Tibial nerve (tissue), 4 donors: Measurements from ENCODE around the gene GPR62. TPM values are rescaled to one million over a fixed set of nuclear protein-coding genes. Genes with fewer than 3 reads are reported as not detected.

Experiments used
- DNase-seq, 2 donors: peaks; one replicate each; pipeline ENCODE4 v3.0.0-alpha.2; 2019; ENCODE audit warnings: low spot score in 2 of 2
- H3K27ac ChIP-seq, 4 donors: fragments of 200-600 bp; sonication (generic) in 3 of 4; one replicate each; pipeline ENCODE4 v1.5.1; 2017 to 2019; ENCODE audit warnings: mild to moderate bottlenecking in 1 of 4
- H3K27me3 ChIP-seq, 2 donors: fragments of 200-600 bp; sonication (generic) in 1 of 2; one replicate each; pipeline versions ENCODE4 v1.5.1 to v1.6.0; 2017 to 2019
- H3K36me3 ChIP-seq, 3 donors: fragments of 200-600 bp; sonication (generic); one replicate each; pipeline ENCODE4 v1.5.1; 2018 to 2019
- H3K4me1 ChIP-seq, 4 donors: fragments of 200-600 bp; sonication (generic) in 3 of 4; one replicate each; pipeline ENCODE4 v1.5.1; 2017 to 2019
- H3K4me3 ChIP-seq, 4 donors: fragments of 200-600 bp; sonication (generic) in 3 of 4; one replicate each; pipeline ENCODE4 v1.5.1; 2017 to 2019; ENCODE audit warnings: mild to moderate bottlenecking in 1 of 4, moderate library complexity in 1 of 4
- H3K9me3 ChIP-seq, 4 donors: fragments of 200-600 bp; sonication (generic) in 3 of 4; one replicate each; pipeline ENCODE4 v1.5.1; 2017 to 2019
- CTCF ChIP-seq, 5 experiments: fragments of 200-600 bp in 3 of 5; fragments of 450-650 bp in 2 of 5; sonication (generic) in 3 of 5; IDR thresholded peaks; one replicate each; pipeline ENCODE4 v1.5.1; 2016 to 2019; ENCODE audit warnings: antibody characterized with exemption in 5 of 5, mild to moderate bottlenecking in 3 of 5, moderate library complexity in 2 of 5
- EP300 ChIP-seq, 2 donors: sonication (generic); formaldehyde crosslinking; IDR thresholded peaks; one replicate each; pipeline ENCODE4 v1.6.1; 2017; ENCODE audit warnings: antibody characterized with exemption in 2 of 2, mild to moderate bottlenecking in 1 of 2
- POLR2A ChIP-seq, 2 donors: fragments of 450-650 bp; IDR thresholded peaks; one replicate each; pipeline ENCODE4 v1.6.1; 2017; ENCODE audit warnings: antibody characterized with exemption in 2 of 2, mild to moderate bottlenecking in 2 of 2, moderate library complexity in 2 of 2
- WGBS, 2 donors: methylation state at CpG; one replicate each; pipeline ENCODE4 v1.1.5; 2018; 5-methylcytosine and 5-hydroxymethylcytosine counted together
- total RNA-seq, 4 donors: library from RNA; depleted of rRNA; stranded (reverse); fragments of >200 nt; gene quantifications; one replicate each; pipeline ENCODE4 v1.1.0, GENCODE V29; 2016

The GPR62 gene
- total RNA-seq, 4 donors from 2014 or later: 0.87 to 1.0 TPM; not detected in 2

GRCh38 chr3:51938780-51939425 lies 16.3 kb upstream of the GPR62 start:
- peaks cover 3 to 36% (median 26%) of the 10 kb centered on the region in 4 donors for H3K4me1 ChIP-seq
- H3K27ac ChIP-seq: no peak overlapping the region
- 86 to 89% methylated on average over 9 of the region's 9 CpGs for WGBS, 2 donors
- H3K36me3 ChIP-seq: peaks cover 0 to 54% (median 37%) of the 10 kb centered on the region in 3 donors
- no peaks in the 10 kb centered on the region for H3K9me3 ChIP-seq
- TF ChIP-seq POLR2A (IDR thresholded peaks at IDR 0.05) (no peak), EP300 (IDR thresholded peaks at IDR 0.05) (no peak), CTCF (IDR thresholded peaks at IDR 0.05) (no peak)
- H3K27me3 ChIP-seq: no peaks in the 10 kb centered on the region
- no peak overlapping the region for H3K4me3 ChIP-seq
- no peak for DNase-seq

- 26 to 33% methylated on average over 13 of the region's 13 CpGs for WGBS, 2 donors
- H3K9me3 ChIP-seq: no peaks in the 10 kb centered on the region
- H3K4me3 ChIP-seq: peak overlapping the region; percentile 75 to 96 (median 80)
- no peaks in the 10 kb centered on the region for H3K27me3 ChIP-seq
- no peak for DNase-seq
- H3K27ac ChIP-seq: peak overlapping the region in 2 of 4 donors; percentile 78 to 86
- H3K4me1 ChIP-seq: peaks cover 3 to 38% (median 26%) of the 10 kb centered on the region in 4 donors
- H3K36me3 ChIP-seq: peaks cover 0 to 53% (median 22%) of the 10 kb centered on the region in 3 donors
- TF ChIP-seq EP300 (IDR thresholded peaks at IDR 0.05): no peak
- TF ChIP-seq CTCF (IDR thresholded peaks at IDR 0.05): no peak
- TF ChIP-seq POLR2A (IDR thresholded peaks at IDR 0.05): no peak
Observed at GRCh38 chr3:51940648-51941462, 14.3 kb upstream of the GPR62 start.

- DNase-seq: no peak
- 0 to 1% methylated on average over 17 to 20 of the region's 20 CpGs for WGBS, 2 donors
- Histone ChIP-seq H3K4me3 (peak overlapping the region; percentile 75 to 96 (median 80)), H3K4me1 (peaks cover 3 to 38% (median 26%) of the 10 kb centered on the region in 4 donors), H3K9me3 (no peaks in the 10 kb centered on the region), H3K27ac (peak overlapping the region in 3 of 4 donors; percentile 61 to 86 (median 78)), H3K27me3 (no peaks in the 10 kb centered on the region), H3K36me3 (peaks cover 0 to 50% (median 22%) of the 10 kb centered on the region in 3 donors)
- TF ChIP-seq CTCF (IDR thresholded peaks at IDR 0.05): no peak
- TF ChIP-seq POLR2A (IDR thresholded peaks at IDR 0.05): no peak
- no peak for TF ChIP-seq EP300 (IDR thresholded peaks at IDR 0.05)
Observed at GRCh38 chr3:51941463-51941797, 13.8 kb upstream of the GPR62 start.

GRCh38 chr3:51941798-51942602 lies 13.2 kb upstream of the GPR62 start, which contains the start of the genes PARP3 and RRP9:
PARP3 (plus strand) TSS chr3:51942363; CDS start chr3:51943356, 993 bp downstream.
RRP9 (minus strand) TSS chr3:51941904; CDS start chr3:51941867, 37 bp downstream.
- Histone ChIP-seq H3K4me3 (peak within 1 kb of the TSS; percentile 75 to 96 (median 80)), H3K4me1 (peaks cover 3 to 38% (median 26%) of the 10 kb centered on the region in 4 donors), H3K36me3 (peaks cover 0 to 44% (median 17%) of the 10 kb centered on the region in 3 donors), H3K9me3 (no peaks in the 10 kb centered on the region), H3K27ac (peak within 1 kb of the TSS; percentile 86 to 95 (median 92)), H3K27me3 (no peaks in the 10 kb centered on the region)
- WGBS, 2 donors: 0 to 3% methylated on average over 17 to 22 of the region's 67 CpGs
- peak; percentile 99 to 100 for DNase-seq
- TF ChIP-seq EP300 (IDR thresholded peaks at IDR 0.05): peak; percentile 85 to 89
- peak; percentile 99 to 100 (median 100) for TF ChIP-seq CTCF (IDR thresholded peaks at IDR 0.05)
- peak in 1 of 2 donors; percentile 72 for TF ChIP-seq POLR2A (IDR thresholded peaks at IDR 0.05)
